Psoas muscle (tissue), 8 donors: ENCODE measurements around the gene UBE2E1. TPM values are rescaled to one million over a fixed set of nuclear protein-coding genes. Genes with fewer than 3 reads are reported as not detected.

Experiments
- ATAC-seq, 4 donors: fragments of 200-7000 bp; cut with Tn5 transposase; one replicate each; pipeline ENCODE4 v1.9.1; 2020; ENCODE audit warnings: moderate library complexity in 3 of 4, mild to moderate bottlenecking in 2 of 4
- DNase-seq, 2 donors: peaks; one replicate each; pipeline ENCODE4 v3.0.0-alpha.2; 2020
- H3K27ac ChIP-seq: fragments of 200-600 bp; one replicate; pipeline ENCODE4 v1.8.0; 2022
- H3K27me3 ChIP-seq, 3 donors: fragments of 200-600 bp in 1 of 3; one replicate each; pipeline versions ENCODE4 v1.6.1 to v1.8.0; 2013 to 2022; ENCODE audit warnings: low read length in 2 of 3, mild to moderate bottlenecking in 2 of 3, moderate library complexity in 1 of 3; ENCODE audit not compliant: insufficient read depth in 3 of 3
- H3K36me3 ChIP-seq, 2 donors: fragments of 200-600 bp in 1 of 2; one replicate each; pipeline versions ENCODE4 v1.6.1 to v1.8.0; 2013 to 2022; ENCODE audit warnings: low read depth in 1 of 2, mild to moderate bottlenecking in 1 of 2, moderate library complexity in 1 of 2; ENCODE audit not compliant: insufficient read depth in 1 of 2
- H3K4me1 ChIP-seq: fragments of 200-600 bp; one replicate; pipeline ENCODE4 v1.8.0; 2022
- H3K4me3 ChIP-seq: fragments of 200-600 bp; one replicate; pipeline ENCODE4 v1.8.0; 2022; ENCODE audit warnings: mild to moderate bottlenecking
- H3K9me3 ChIP-seq: fragments of 200-600 bp; one replicate; pipeline ENCODE4 v1.8.0; 2022
- CTCF ChIP-seq: fragments of 200-600 bp; IDR thresholded peaks from one replicate; pipeline ENCODE4 v1.8.0; 2022; ENCODE audit warnings: antibody characterized with exemption
- WGBS, 3 donors: extraction: QIAGEN DNeasy Blood & Tissue Kit; methylation state at CpG; one replicate each; pipeline versions ENCODE4 v1.1.6 to v1.1.7; 2013; 5-methylcytosine and 5-hydroxymethylcytosine counted together
- intact Hi-C, 2 donors: fragments of 100-400 bp; cut with DNase I; formaldehyde crosslinking; loops; one replicate each; pipeline versions ENCODE4 v1.11.0 to v1.14.2; 2022
- polyA plus RNA-seq, 3 donors: library from polyadenylated mRNA; stranded (reverse); fragments of 200-250 nt; gene quantifications; one replicate each; pipeline ENCODE4 v1.2.3, GENCODE V29; 2013
- total RNA-seq, 4 donors: library from RNA; stranded (reverse); fragmentation: NEBNext Ultra II Directional in 2 of 4; extraction: Animal tissue kit (Norgen Biotek cat#: 25700) in 2 of 4; gene quantifications; one replicate each; pipeline versions ENCODE4 v1.2.1 to v1.2.4, GENCODE V29; 2021 to 2023
- donor health status: healthy with polysubstance abuse.
- donor health status: DM: no; HTN: no; CAD: no; lungs with moderate emphysema.
- donor health status: Bipolar disorder and iron deficiency.
- donor health status: healthy.
- donor health status: DM: yes; HTN: yes; CAD: no.
- donor health status: DM: no; HTN: no; CAD: no.
- donor health status: DM: no; HTN: no; CAD: no.
- donor health status: DM: yes; HTN: yes; CAD: no.

UBE2E1 gene
- total and polyA plus RNA-seq, 7 donors = 54.1 to 112 (median 85.9) TPM

- Histone ChIP-seq H3K4me3 (no peak overlapping the region), H3K36me3 (no peaks in the 10 kb centered on the region), H3K27ac (no peak overlapping the region), H3K9me3 (no peaks in the 10 kb centered on the region), H3K4me1 (no peaks in the 10 kb centered on the region), H3K27me3 (no peaks in the 10 kb centered on the region)
- no peak for TF ChIP-seq CTCF
- WGBS, 3 donors = 86 to 91% (median 89%) methylated on average over 1 of the region's 1 CpG
- intact Hi-C loops = no loop called here
- DNase-seq (no peak), ATAC-seq (no peak)
Observed at GRCh38 chr3:23764407-23764806, 41.3 kb upstream of the UBE2E1 start.

- no peak for TF ChIP-seq CTCF
- Histone ChIP-seq H3K4me3 (no peak overlapping the region), H3K9me3 (no peaks in the 10 kb centered on the region), H3K36me3 (no peaks in the 10 kb centered on the region), H3K27ac (no peak overlapping the region), H3K27me3 (no peaks in the 10 kb centered on the region), H3K4me1 (no peaks in the 10 kb centered on the region)
- DNase-seq = no peak
- intact Hi-C loops = no loop called here
- 85 to 89% (median 88%) methylated on average over 2 of the region's 2 CpGs for whole genome bisulfite sequencing, 3 donors
- no peak for ATAC-seq
Observed at GRCh38 chr3:23767546-23767945, 38.2 kb upstream of the UBE2E1 start.

- no peak for DNase-seq
- Histone ChIP-seq H3K4me1 (peaks cover 10% of the 10 kb centered on the region), H3K36me3 (no peaks in the 10 kb centered on the region), H3K4me3 (no peak overlapping the region), H3K27ac (no peak overlapping the region), H3K27me3 (no peaks in the 10 kb centered on the region), H3K9me3 (no peaks in the 10 kb centered on the region)
- WGBS, 3 donors = 89 to 97% (median 90%) methylated on average over 10 to 13 of the region's 13 CpGs
- ATAC-seq = peak in 2 of 4 donors; percentile 24 to 38
- no peak for TF ChIP-seq CTCF
- intact Hi-C loops = no loop called here
Observed at GRCh38 chr3:23775254-23775909, 30.4 kb upstream of the UBE2E1 start.

GRCh38 chr3:23776352-23776891 lies 29.3 kb upstream of the UBE2E1 start:
- intact Hi-C loops = no loop called here
- H3K36me3 ChIP-seq = no peaks in the 10 kb centered on the region
- no peaks in the 10 kb centered on the region for H3K27me3 ChIP-seq
- peak in 1 of 2 donors; percentile 16 for DNase-seq
- H3K27ac ChIP-seq = peak overlapping the region; percentile 50
- 21 to 44% (median 25%) methylated on average over 6 of the region's 6 CpGs for WGBS, 3 donors
- no peak for TF ChIP-seq CTCF
- ATAC-seq = peak; percentile 53 to 83 (median 70)
- no peak overlapping the region for H3K4me3 ChIP-seq
- peaks cover 10% of the 10 kb centered on the region for H3K4me1 ChIP-seq
- no peaks in the 10 kb centered on the region for H3K9me3 ChIP-seq

GRCh38 chr3:23778446-23778845 lies 27.3 kb upstream of the UBE2E1 start:
- no peaks in the 10 kb centered on the region for H3K27me3 ChIP-seq
- H3K4me1 ChIP-seq = peaks cover 10% of the 10 kb centered on the region
- no peaks in the 10 kb centered on the region for H3K9me3 ChIP-seq
- intact Hi-C loops = no loop called here
- TF ChIP-seq CTCF = no peak
- no peaks in the 10 kb centered on the region for H3K36me3 ChIP-seq
- DNase-seq (no peak), ATAC-seq (no peak)
- no peak overlapping the region for H3K4me3 ChIP-seq
- 93 to 100% (median 100%) methylated on average over 2 of the region's 2 CpGs for WGBS, 3 donors
- no peak overlapping the region for H3K27ac ChIP-seq
